EH (cell line): Measurements from ENCODE around the gene KRT16.
"Not testable (repeated sequence)": the region's sequence is repeated elsewhere in the genome, so short reads cannot be mapped to it uniquely, and the experiment has no call there.

Experiments
- DNase-seq: peaks from one replicate; pipeline ENCODE4 v3.0.0-alpha.2; 2015; ENCODE audit warnings: low read depth

Gene KRT16

DNA sequence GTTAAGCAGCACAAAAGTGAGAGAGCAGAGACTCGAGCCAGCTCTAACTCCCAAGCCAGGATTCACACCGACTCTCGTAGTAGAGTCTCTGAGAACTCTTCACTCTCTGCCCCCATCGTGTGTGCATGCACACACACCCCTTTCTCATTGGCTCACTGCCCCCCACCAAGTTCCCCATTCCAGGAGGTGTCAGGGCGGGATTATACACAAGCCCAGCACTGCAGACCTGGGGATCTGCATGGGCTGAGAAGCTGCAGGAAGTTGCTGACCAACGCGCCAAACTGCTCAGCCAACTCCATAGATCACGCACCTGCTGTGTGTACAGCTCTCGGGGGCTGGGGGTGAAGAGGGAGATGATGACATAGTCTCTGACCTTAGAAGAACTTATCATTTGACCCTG is 2.2 kb upstream of the KRT16 start:
- DNase-seq: not testable (repeated sequence)

GRCh38 chr17:41614098-41614497 is 1.5 kb upstream of the KRT16 start:
- no peak for DNase-seq

GRCh38 chr17:41613277-41614082 is 913 bp upstream of the KRT16 start:
- no peak for DNase-seq

DNA sequence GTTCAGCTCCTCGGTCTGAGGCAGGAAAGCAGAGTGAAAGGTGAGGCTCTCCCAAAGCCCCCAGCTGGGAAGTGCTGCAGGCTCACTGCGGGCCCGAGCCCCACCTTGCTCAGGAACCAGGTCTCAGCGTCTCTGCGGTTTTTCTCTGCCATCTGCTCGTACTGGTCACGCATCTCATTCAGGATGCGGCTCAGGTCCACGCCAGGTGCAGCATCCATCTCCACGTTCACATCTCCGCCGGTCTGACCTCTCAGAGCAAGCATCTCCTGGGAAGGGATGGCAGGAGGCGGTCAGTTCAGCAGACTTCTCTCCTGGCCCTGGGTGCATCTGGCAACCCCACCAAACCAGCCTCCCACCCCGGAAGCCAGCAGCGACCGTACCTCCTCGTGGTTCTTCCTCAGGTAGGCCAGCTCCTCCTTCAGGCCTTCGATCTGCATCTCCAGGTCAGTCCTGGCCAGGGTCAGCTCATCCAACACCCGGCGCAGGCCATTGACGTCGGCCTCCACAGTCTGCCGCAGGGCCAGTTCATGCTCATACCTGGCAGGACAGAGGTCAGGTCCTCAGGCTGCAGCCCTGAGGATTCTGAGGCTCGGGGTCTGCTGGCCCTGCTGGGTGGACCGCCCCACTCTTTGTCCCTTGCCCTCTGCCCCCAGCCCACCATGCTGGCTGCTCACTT is 1.5 kb downstream of the KRT16 start:
- no peak for DNase-seq

- DNase-seq: not testable (repeated sequence)
Measured at GRCh38 chr17:41610061-41610517, 2.5 kb downstream of the KRT16 start.

DNA sequence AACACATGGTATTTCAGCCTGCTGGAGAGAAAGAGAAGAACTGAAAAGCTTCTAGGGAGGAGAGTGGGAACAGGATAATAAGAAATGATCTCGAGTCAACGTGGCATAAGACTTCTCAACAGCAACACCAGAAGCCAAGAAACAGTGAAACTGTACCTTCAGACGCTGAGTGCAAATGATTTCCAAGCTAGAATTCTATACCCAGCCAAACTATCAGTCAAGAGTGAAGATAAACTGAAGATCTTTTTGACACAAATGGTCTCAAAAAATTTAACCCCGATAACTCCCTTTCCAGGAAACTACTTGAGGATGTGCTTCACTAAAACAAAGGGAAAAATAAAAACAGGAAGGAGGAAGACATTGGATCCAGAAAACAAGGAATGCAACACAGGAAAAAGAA is 5.6 kb downstream of the KRT16 start:
- not testable (repeated sequence) for DNase-seq

GRCh38 chr17:41602524-41602923 is 10.0 kb downstream of the KRT16 start:
- DNase-seq: no peak

GRCh38 chr17:41600318-41600717 is 12.2 kb downstream of the KRT16 start:
- no peak for DNase-seq

DNA sequence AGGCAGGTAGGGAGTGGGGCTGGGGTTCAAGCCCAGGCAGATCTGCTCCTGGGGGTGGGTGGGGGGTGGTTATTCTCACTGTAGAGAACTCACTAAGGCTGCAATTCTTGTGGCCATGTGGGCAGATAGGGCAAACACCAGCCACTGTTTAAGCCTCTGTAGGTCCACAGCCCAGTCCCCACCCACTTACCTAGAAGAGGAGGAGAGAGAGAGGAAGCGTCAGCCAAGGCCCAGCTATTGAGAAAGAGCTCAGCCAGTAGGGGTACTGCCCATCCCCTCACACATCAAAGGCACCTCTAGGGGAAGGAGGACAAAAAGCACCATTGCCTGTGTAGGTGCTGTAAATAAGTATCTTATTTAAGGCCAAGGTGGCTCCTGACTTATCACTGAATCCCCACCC is 12.9 kb downstream of the KRT16 start:
- DNase-seq: no peak

- no peak for DNase-seq
Measured at GRCh38 chr17:41595585-41595984, 17.0 kb downstream of the KRT16 start.

DNA sequence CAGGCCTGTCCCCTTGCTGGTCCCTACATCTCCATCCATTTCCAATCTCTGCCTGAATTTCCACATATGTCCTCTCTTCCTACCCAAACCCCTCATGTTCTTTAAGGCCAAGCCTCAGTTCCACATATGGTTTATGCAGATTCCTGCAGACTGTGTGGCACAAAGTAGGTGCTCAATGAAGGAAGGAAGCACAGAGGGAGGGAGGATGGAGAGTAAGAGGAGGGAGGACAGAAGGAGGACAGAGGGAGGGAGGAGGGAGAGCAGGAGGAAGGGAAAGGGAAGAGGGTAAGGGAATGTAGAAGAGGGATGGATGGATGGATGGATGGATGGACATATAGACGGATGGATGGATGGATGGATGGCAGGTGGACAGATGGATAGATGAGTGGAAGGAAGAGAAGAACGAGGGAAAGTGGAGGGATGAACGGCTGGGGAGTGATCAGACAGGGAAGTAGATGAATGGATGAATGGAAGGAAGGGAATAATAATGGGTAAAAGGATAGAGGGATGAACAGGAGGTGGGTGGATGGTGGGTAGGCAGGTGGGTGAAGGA is 18.1 kb downstream of the KRT16 start:
- DNase-seq: no peak

DNA sequence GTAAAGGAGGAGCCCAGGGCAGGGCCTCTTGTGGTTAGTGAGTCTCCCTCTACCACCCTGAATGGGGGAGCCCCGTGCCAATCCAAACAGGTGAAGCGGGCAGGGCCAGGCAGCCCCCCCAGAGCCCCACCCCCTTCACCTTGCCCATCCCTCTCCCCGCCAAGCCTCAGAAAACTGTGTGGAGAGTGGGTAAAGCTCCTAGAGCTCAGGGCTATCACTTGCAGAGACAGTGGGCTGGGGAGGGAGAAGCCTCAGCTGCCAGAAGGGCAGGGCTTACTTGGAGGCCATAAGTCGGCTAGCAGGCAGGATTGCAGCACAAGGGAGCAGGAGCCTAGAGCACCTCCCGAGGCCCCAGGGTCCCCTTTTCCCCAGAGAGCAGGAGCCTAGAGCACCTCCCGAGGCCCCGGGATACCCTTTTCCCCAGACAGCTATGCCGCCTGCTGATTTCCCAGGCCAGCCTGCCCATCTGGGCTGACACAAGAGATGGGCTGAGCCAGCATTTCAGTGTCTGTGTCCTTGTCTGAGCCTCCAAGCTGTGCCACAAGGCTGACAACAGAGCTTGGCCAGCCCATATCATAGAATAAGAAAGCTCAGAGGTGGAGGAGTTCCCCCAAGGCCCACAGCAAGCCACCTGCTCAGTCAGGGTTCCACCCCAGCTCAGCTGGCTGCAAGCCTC is 19.1 kb downstream of the KRT16 start:
- DNase-seq: no peak

DNA sequence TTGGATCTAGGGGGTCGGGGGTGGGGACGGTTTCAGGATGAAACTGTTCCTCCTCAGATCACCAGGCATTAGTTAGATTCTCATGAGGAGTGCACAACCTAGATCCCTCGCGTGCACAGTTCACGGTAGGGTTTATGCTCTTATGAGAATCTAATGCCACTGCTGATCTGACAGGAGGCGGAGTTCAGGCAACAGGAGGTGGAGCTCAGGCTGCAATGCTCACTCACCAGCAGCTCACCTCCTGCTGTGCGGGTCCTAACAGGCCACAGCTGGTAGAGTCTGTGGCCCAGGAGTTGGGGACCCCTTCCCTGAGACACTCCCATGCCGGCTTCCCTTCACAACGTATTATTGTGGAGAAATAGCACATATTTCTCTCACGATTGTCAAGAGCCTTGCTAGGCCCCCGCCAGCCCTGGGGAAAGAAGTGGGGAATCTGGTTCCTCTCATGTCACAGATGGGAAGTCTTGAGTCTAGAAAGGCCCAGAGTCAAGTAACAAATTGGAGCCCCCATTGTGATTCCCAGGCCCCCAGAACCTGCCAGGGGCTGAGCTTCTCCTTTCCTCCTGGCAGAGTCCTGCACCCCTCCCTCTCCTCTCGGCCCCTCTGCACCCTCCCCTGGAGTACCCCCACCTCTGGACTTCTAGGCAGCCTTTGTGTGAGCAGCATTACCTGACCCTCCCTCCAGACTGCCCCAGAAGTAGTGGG is 19.8 kb downstream of the KRT16 start:
- no peak for DNase-seq

GRCh38 chr17:41589301-41589700 is 23.3 kb downstream of the KRT16 start:
- DNase-seq: no peak

DNA sequence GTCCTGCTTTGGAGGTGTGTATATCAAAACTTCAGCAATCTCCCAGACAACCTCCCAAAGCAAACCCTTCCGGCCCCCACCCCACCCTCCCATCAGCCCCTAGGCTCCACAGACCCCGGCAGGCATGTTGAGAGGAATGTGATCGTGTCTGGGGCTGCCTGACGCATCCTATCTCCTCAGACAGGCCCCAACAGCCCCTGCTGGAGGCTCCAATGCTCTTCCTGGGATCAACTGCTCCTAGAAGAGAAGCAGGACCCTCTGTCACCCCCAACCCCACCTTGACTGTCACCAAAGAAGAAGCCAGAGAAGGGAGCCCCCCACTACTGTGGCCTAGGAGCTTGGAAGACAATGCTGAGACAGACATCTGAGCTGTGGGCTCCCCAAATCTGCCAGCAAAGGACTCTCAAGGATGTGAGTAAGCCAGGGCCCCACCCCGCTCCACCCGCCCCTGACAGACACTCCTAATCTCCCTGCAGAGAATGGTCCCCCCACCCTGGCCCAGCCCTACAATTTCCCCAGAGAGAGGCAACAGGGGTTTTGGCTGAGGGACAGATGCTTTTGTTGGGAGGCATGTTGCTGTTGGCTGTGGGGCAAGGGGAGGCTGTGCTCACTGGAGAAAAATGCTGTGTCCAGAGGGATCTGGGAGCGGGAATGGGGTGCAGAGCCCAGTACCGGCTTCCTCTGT is 24.3 kb downstream of the KRT16 start:
- peak; percentile 9 for DNase-seq

- peak; percentile 10 for DNase-seq
Measured at GRCh38 chr17:41586863-41587495, 25.6 kb downstream of the KRT16 start, which contains the start of gene KRT14. KRT14 (minus strand) TSS chr17:41586895; CDS start chr17:41586834, 61 bp downstream.

DNA sequence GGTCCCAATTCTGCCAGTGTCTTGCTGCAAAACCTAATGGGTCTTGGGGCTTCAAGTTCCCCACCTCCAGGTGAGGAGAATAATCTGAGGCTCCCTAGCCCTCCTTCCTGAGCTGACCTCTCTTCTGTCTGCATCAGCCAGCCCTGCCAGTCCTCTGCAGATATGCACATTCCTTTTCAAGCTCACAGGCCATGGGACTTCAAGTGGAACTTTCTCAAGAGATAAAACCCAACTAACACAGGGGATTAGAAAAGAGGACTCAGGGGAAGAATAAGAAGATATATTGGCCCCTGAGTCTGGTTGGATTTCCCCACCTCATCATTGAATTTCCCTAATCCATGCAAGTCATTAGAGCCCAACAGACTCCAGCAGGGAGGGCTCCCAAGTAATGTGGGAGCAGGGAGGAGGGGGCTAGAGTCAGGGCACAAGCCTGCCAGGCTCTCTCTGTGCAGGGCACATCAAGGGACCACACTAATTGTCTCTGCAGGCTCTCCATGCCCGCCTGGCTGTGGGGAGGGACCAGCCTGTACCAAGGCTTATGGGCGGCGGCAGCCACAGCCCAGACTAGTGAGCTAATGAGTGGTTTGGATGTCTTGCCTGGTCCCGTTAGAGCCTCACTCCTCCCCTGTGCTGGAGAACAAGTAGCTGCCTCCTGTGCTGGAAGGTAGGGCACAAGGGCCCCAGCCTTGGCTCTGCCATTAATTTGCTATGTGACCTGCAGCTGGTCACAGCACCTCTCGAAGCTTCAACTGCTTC is 27.1 kb downstream of the KRT16 start:
- DNase-seq: no peak

DNA sequence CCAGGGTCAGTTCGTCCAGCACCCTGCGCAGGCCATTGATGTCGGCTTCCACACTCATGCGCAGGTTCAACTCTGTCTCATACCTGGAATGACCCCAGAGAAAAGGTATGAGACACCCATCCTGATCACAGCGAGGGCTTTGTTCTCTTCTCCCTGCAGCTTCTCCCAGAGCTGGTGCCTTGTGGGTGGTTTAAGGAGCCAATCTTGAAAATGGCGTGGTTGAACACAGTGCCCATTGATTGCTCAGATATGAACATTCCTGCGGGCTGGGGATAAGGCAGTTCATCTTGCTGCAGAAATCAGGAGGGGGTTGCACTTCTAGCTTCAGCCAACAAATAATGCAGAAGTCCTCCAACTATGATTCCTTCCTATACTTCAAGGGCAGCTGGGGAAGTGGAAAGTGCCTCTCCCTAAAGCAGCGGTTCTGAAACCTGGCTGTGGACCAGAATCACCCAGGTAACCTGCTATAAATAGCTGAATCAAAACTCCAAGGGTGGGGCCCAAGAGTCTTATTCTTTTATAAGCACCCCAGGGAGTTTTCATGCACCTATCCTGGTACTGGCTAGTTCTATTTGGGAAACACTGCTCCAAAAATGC is 28.1 kb downstream of the KRT16 start:
- not testable (repeated sequence) for DNase-seq
